ENCODE measurements around the gene FOXP1. TPM values are rescaled to one million over a fixed set of nuclear protein-coding genes. Genes with fewer than 3 reads are reported as not detected.
A peak's percentile ranks its signal among the peaks of the same experiment; 100 is the strongest.
"Not testable (repeated sequence)": the region's sequence is repeated elsewhere in the genome, so short reads cannot be mapped to it uniquely, and the experiment has no call there.

FOXP1 gene
- total RNA-seq, 1 experiment from 2014 or later = 334 TPM

GRCh38 chr3:71436337-71436736 is 147.2 kb downstream of the FOXP1 start:
- H3K36me3 ChIP-seq (ENCODE audit: insufficient read depth, low read length) = no peaks in the 10 kb centered on the region
- no peak overlapping the region for H3K4me2 ChIP-seq (ENCODE audit: low read depth, low read length, poor library complexity, severe bottlenecking)
- no peaks in the 10 kb centered on the region for H4K20me1 ChIP-seq (ENCODE audit: insufficient read depth, low read depth, low read length)
- no peak overlapping the region for H3K9ac ChIP-seq (ENCODE audit: low read length)
- H3K27ac ChIP-seq (ENCODE audit: low read length) = no peak overlapping the region
- H3K27me3 ChIP-seq (ENCODE audit: low read length) = no peaks in the 10 kb centered on the region
- H2AFZ ChIP-seq (ENCODE audit: low read length) = no peak overlapping the region
- H3K9me3 ChIP-seq (ENCODE audit: low read length) = no peaks in the 10 kb centered on the region
- no peaks in the 10 kb centered on the region for H3K9me2 ChIP-seq (replicated peaks; ENCODE audit: insufficient read depth, low read length)
- H3K4me1 ChIP-seq (ENCODE audit: low read length) = peaks cover 71% of the 10 kb centered on the region
- DNase-seq = no peak
- no peak overlapping the region for H3K4me3 ChIP-seq (ENCODE audit: low read length)
- peaks cover 91% of the 10 kb centered on the region for H3K79me2 ChIP-seq (ENCODE audit: low read length)

- H2AFZ ChIP-seq (ENCODE audit: low read length); H3K9me2 ChIP-seq (replicated peaks; ENCODE audit: insufficient read depth, low read length); H3K36me3 ChIP-seq (ENCODE audit: insufficient read depth, low read length); H3K27me3 ChIP-seq (ENCODE audit: low read length); H4K20me1 ChIP-seq (ENCODE audit: insufficient read depth, low read depth, low read length); H3K4me3 ChIP-seq (ENCODE audit: low read length); H3K9ac ChIP-seq (ENCODE audit: low read length); H3K27ac ChIP-seq (ENCODE audit: low read length); H3K9me3 ChIP-seq (ENCODE audit: low read length); DNase-seq; H3K4me2 ChIP-seq (ENCODE audit: low read depth, low read length, poor library complexity, severe bottlenecking): not testable (repeated sequence)
- Histone ChIP-seq H3K79me2 (ENCODE audit: low read length) (peaks cover 91% of the 10 kb centered on the region), H3K4me1 (ENCODE audit: low read length) (peaks cover 71% of the 10 kb centered on the region)
These were observed 147.7 kb downstream of the FOXP1 start for GRCh38 chr3:71435836-71436235.

- H3K4me2 ChIP-seq (ENCODE audit: low read depth, low read length, poor library complexity, severe bottlenecking) = no peak overlapping the region
- peak overlapping the region; percentile 44; the same call in 1 of the 2 replicates for H3K27ac ChIP-seq (ENCODE audit: low read length)
- no peaks in the 10 kb centered on the region for H4K20me1 ChIP-seq (ENCODE audit: insufficient read depth, low read depth, low read length)
- no peak overlapping the region for H2AFZ ChIP-seq (ENCODE audit: low read length)
- no peaks in the 10 kb centered on the region for H3K9me3 ChIP-seq (ENCODE audit: low read length)
- peaks cover 70% of the 10 kb centered on the region for H3K4me1 ChIP-seq (ENCODE audit: low read length)
- no peak overlapping the region for H3K4me3 ChIP-seq (ENCODE audit: low read length)
- H3K36me3 ChIP-seq (ENCODE audit: insufficient read depth, low read length) = no peaks in the 10 kb centered on the region
- no peak for DNase-seq
- H3K27me3 ChIP-seq (ENCODE audit: low read length) = no peaks in the 10 kb centered on the region
- no peaks in the 10 kb centered on the region for H3K9me2 ChIP-seq (replicated peaks; ENCODE audit: insufficient read depth, low read length)
- peaks cover 89% of the 10 kb centered on the region for H3K79me2 ChIP-seq (ENCODE audit: low read length)
- H3K9ac ChIP-seq (ENCODE audit: low read length) = no peak overlapping the region
These were observed 149.9 kb downstream of the FOXP1 start for GRCh38 chr3:71433631-71434030.

GRCh38 chr3:71432044-71432975 is 151.2 kb downstream of the FOXP1 start:
- H3K79me2 ChIP-seq (ENCODE audit: low read length) = peaks cover 89% of the 10 kb centered on the region
- H3K4me1 ChIP-seq (ENCODE audit: low read length) = peaks cover 74% of the 10 kb centered on the region
- no peaks in the 10 kb centered on the region for H3K9me2 ChIP-seq (replicated peaks; ENCODE audit: insufficient read depth, low read length)
- no peak overlapping the region for H3K4me3 ChIP-seq (ENCODE audit: low read length)
- peak overlapping the region; percentile 44 for H3K27ac ChIP-seq (ENCODE audit: low read length)
- H3K4me2 ChIP-seq (ENCODE audit: low read depth, low read length, poor library complexity, severe bottlenecking) = no peak overlapping the region
- no peaks in the 10 kb centered on the region for H3K36me3 ChIP-seq (ENCODE audit: insufficient read depth, low read length)
- H4K20me1 ChIP-seq (ENCODE audit: insufficient read depth, low read depth, low read length) = no peaks in the 10 kb centered on the region
- H3K27me3 ChIP-seq (ENCODE audit: low read length) = no peaks in the 10 kb centered on the region
- no peak overlapping the region for H3K9ac ChIP-seq (ENCODE audit: low read length)
- H2AFZ ChIP-seq (ENCODE audit: low read length) = no peak overlapping the region
- H3K9me3 ChIP-seq (ENCODE audit: low read length) = no peaks in the 10 kb centered on the region
- DNase-seq = no peak

- H3K36me3 ChIP-seq (ENCODE audit: insufficient read depth, low read length) = no peaks in the 10 kb centered on the region
- no peaks in the 10 kb centered on the region for H3K27me3 ChIP-seq (ENCODE audit: low read length)
- peaks cover 87% of the 10 kb centered on the region for H3K4me1 ChIP-seq (ENCODE audit: low read length)
- H4K20me1 ChIP-seq (ENCODE audit: insufficient read depth, low read depth, low read length) = no peaks in the 10 kb centered on the region
- DNase-seq = no peak
- no peaks in the 10 kb centered on the region for H3K9me3 ChIP-seq (ENCODE audit: low read length)
- H3K79me2 ChIP-seq (ENCODE audit: low read length) = peaks cover 88% of the 10 kb centered on the region
- H3K9ac ChIP-seq (ENCODE audit: low read length) = no peak overlapping the region
- H3K4me3 ChIP-seq (ENCODE audit: low read length) = no peak overlapping the region
- H2AFZ ChIP-seq (ENCODE audit: low read length) = no peak overlapping the region
- H3K27ac ChIP-seq (ENCODE audit: low read length) = 0 out of 2 replicates have a peak overlapping the region, but pooled peaks have one; percentile 32
- H3K9me2 ChIP-seq (replicated peaks; ENCODE audit: insufficient read depth, low read length) = no peaks in the 10 kb centered on the region
- no peak overlapping the region for H3K4me2 ChIP-seq (ENCODE audit: low read depth, low read length, poor library complexity, severe bottlenecking)
These were observed 152.5 kb downstream of the FOXP1 start for GRCh38 chr3:71430941-71431552.

GRCh38 chr3:71429597-71429988 is 153.9 kb downstream of the FOXP1 start:
- no peak overlapping the region for H2AFZ ChIP-seq (ENCODE audit: low read length)
- H3K4me1 ChIP-seq (ENCODE audit: low read length) = peaks cover 98% of the 10 kb centered on the region
- H3K4me3 ChIP-seq (ENCODE audit: low read length) = no peak overlapping the region
- H3K9me3 ChIP-seq (ENCODE audit: low read length) = no peaks in the 10 kb centered on the region
- no peaks in the 10 kb centered on the region for H4K20me1 ChIP-seq (ENCODE audit: insufficient read depth, low read depth, low read length)
- no peaks in the 10 kb centered on the region for H3K27me3 ChIP-seq (ENCODE audit: low read length)
- no peak overlapping the region for H3K9ac ChIP-seq (ENCODE audit: low read length)
- no peaks in the 10 kb centered on the region for H3K9me2 ChIP-seq (replicated peaks; ENCODE audit: insufficient read depth, low read length)
- DNase-seq = no peak
- 0 out of 2 replicates have a peak, but pooled peaks cover 3% of the 10 kb centered on the region for H3K36me3 ChIP-seq (ENCODE audit: insufficient read depth, low read length)
- H3K79me2 ChIP-seq (ENCODE audit: low read length) = peaks cover 97% of the 10 kb centered on the region
- H3K27ac ChIP-seq (ENCODE audit: low read length) = peak overlapping the region; percentile 51
- H3K4me2 ChIP-seq (ENCODE audit: low read depth, low read length, poor library complexity, severe bottlenecking) = peak overlapping the region; percentile 5

GRCh38 chr3:71428841-71429596 is 154.5 kb downstream of the FOXP1 start:
- no peaks in the 10 kb centered on the region for H3K9me3 ChIP-seq (ENCODE audit: low read length)
- H3K27me3 ChIP-seq (ENCODE audit: low read length) = no peaks in the 10 kb centered on the region
- H2AFZ ChIP-seq (ENCODE audit: low read length) = no peak overlapping the region
- H3K4me1 ChIP-seq (ENCODE audit: low read length) = peaks cover 98% of the 10 kb centered on the region
- H3K9ac ChIP-seq (ENCODE audit: low read length) = no peak overlapping the region
- no peak overlapping the region for H3K4me2 ChIP-seq (ENCODE audit: low read depth, low read length, poor library complexity, severe bottlenecking)
- 0 out of 2 replicates have a peak, but pooled peaks cover 6% of the 10 kb centered on the region for H3K36me3 ChIP-seq (ENCODE audit: insufficient read depth, low read length)
- H4K20me1 ChIP-seq (ENCODE audit: insufficient read depth, low read depth, low read length) = no peaks in the 10 kb centered on the region
- no peak for DNase-seq
- H3K27ac ChIP-seq (ENCODE audit: low read length) = peak overlapping the region; percentile 98
- H3K9me2 ChIP-seq (replicated peaks; ENCODE audit: insufficient read depth, low read length) = no peaks in the 10 kb centered on the region
- H3K79me2 ChIP-seq (ENCODE audit: low read length) = peaks cover 97% of the 10 kb centered on the region
- H3K4me3 ChIP-seq (ENCODE audit: low read length) = no peak overlapping the region
